Small intestine (tissue), 7 donors: ENCODE measurements around the gene CFAP299. TPM values are rescaled to one million over a fixed set of nuclear protein-coding genes. Genes with fewer than 3 reads are reported as not detected.

Experiments
- DNase-seq, 2 donors: peaks; one replicate each; pipeline versions ENCODE4 v3.0.0 to v3.0.0-alpha.2; 2013
- FAIRE-seq: peaks from 2 replicates; lab custom pipeline; 2012; peaks lifted over from hg19 to GRCh38; lab: Jason Lieb, UNC
- H3K27ac ChIP-seq, 3 donors: one replicate each; pipeline ENCODE4 v1.5.1; 2013; ENCODE audit warnings: low read length in 2 of 3, mild to moderate bottlenecking in 2 of 3, control low read depth in 1 of 3, inconsistent platforms in 1 of 3, low read depth in 1 of 3, moderate library complexity in 1 of 3
- H3K27me3 ChIP-seq, 3 donors: one replicate each; pipeline ENCODE4 v1.6.1; 2013; ENCODE audit warnings: low read length in 3 of 3, inconsistent platforms in 1 of 3; ENCODE audit not compliant: control insufficient read depth in 3 of 3, insufficient read depth in 3 of 3
- H3K36me3 ChIP-seq, 3 donors: one replicate each; pipeline ENCODE4 v1.6.1; 2013; ENCODE audit warnings: low read length in 3 of 3, inconsistent platforms in 1 of 3, low read depth in 1 of 3, mild to moderate bottlenecking in 1 of 3, moderate library complexity in 1 of 3; ENCODE audit not compliant: control insufficient read depth in 3 of 3, insufficient read depth in 2 of 3
- H3K4me1 ChIP-seq, 3 donors: one replicate each; pipeline ENCODE4 v1.6.1; 2013; ENCODE audit warnings: low read length in 2 of 3, inconsistent platforms in 1 of 3, low read depth in 1 of 3, mild to moderate bottlenecking in 1 of 3, moderate library complexity in 1 of 3; ENCODE audit not compliant: control insufficient read depth in 3 of 3, insufficient read depth in 2 of 3
- H3K4me3 ChIP-seq, 3 donors: one replicate each; pipeline ENCODE4 v1.5.1; 2013; ENCODE audit warnings: low read length in 3 of 3, control low read depth in 1 of 3, inconsistent platforms in 1 of 3, low read depth in 1 of 3, mild to moderate bottlenecking in 1 of 3, moderate library complexity in 1 of 3
- H3K9me3 ChIP-seq, 2 donors: one replicate each; pipeline ENCODE4 v1.6.1; 2013; ENCODE audit warnings: low read depth in 1 of 2, low read length in 1 of 2; ENCODE audit not compliant: control insufficient read depth in 2 of 2, insufficient read depth in 1 of 2
- WGBS, 3 donors: extraction: QIAGEN DNeasy Blood & Tissue Kit; methylation state at CpG; one replicate each; pipeline ENCODE4 v1.1.7; 2013; 5-methylcytosine and 5-hydroxymethylcytosine counted together
- polyA plus RNA-seq, 4 donors: library from polyadenylated mRNA; stranded (reverse) in 3 of 4; unstranded in 1 of 4; fragments of 200-250 nt in 3 of 4; fragments of 120-200 nt in 1 of 4; gene quantifications; one replicate each; pipeline versions ENCODE4 v1.2.1 to v1.2.3, GENCODE V29; 2013
- donor health status: healthy with polysubstance abuse.
- donor health status: control.
- donor health status: control.
- donor health status: Bipolar disorder and iron deficiency.
- donor health status: healthy.

The CFAP299 gene
- polyA plus RNA-seq, 4 donors, result not detected

GRCh38 chr4:80897537-80898303 is 562.2 kb downstream of the CFAP299 start:
- Histone ChIP-seq H3K9me3 (peaks cover 0 to 4% of the 10 kb centered on the region in 2 donors), H3K4me3 (no peak overlapping the region), H3K27me3 (no peaks in the 10 kb centered on the region), H3K27ac (no peak overlapping the region), H3K4me1 (no peaks in the 10 kb centered on the region), H3K36me3 (no peaks in the 10 kb centered on the region)
- FAIRE-seq (no peak), DNase-seq (no peak)
- 67 to 77% (median 70%) methylated on average over 5 of the region's 5 CpGs for WGBS, 3 donors

GRCh38 chr4:80900908-80901307 is 565.4 kb downstream of the CFAP299 start:
- peaks cover 0 to 10% of the 10 kb centered on the region in 2 donors for H3K9me3 ChIP-seq
- H3K4me3 ChIP-seq, result no peak overlapping the region
- no peaks in the 10 kb centered on the region for H3K36me3 ChIP-seq
- no peak overlapping the region for H3K27ac ChIP-seq
- DNase-seq, result no peak
- H3K4me1 ChIP-seq, result no peaks in the 10 kb centered on the region
- 74 to 86% (median 79%) methylated on average over 2 of the region's 2 CpGs for WGBS, 3 donors
- no peak for FAIRE-seq
- no peaks in the 10 kb centered on the region for H3K27me3 ChIP-seq

GRCh38 chr4:80903020-80903419 is 567.5 kb downstream of the CFAP299 start:
- no peak overlapping the region for H3K4me3 ChIP-seq
- no peaks in the 10 kb centered on the region for H3K4me1 ChIP-seq
- H3K27me3 ChIP-seq, result no peaks in the 10 kb centered on the region
- no peak for FAIRE-seq
- no peak for DNase-seq
- no peak overlapping the region for H3K27ac ChIP-seq
- no peaks in the 10 kb centered on the region for H3K36me3 ChIP-seq
- peaks cover 2 to 13% of the 10 kb centered on the region in 2 donors for H3K9me3 ChIP-seq

GRCh38 chr4:80909938-80910337 is 574.4 kb downstream of the CFAP299 start:
- WGBS, 3 donors, result 96 to 100% (median 97%) methylated on average over 1 of the region's 1 CpG
- Histone ChIP-seq H3K27me3 (no peaks in the 10 kb centered on the region), H3K4me1 (no peaks in the 10 kb centered on the region), H3K9me3 (peaks cover 2 to 13% of the 10 kb centered on the region in 2 donors), H3K36me3 (no peaks in the 10 kb centered on the region), H3K4me3 (no peak overlapping the region), H3K27ac (no peak overlapping the region)
- no peak for DNase-seq
- no peak for FAIRE-seq

GRCh38 chr4:80911458-80911857 is 575.9 kb downstream of the CFAP299 start:
- Histone ChIP-seq H3K36me3 (no peaks in the 10 kb centered on the region), H3K27ac (no peak overlapping the region), H3K27me3 (no peaks in the 10 kb centered on the region), H3K4me3 (no peak overlapping the region), H3K9me3 (peaks cover 0 to 2% of the 10 kb centered on the region in 2 donors), H3K4me1 (no peaks in the 10 kb centered on the region)
- FAIRE-seq (no peak), DNase-seq (no peak)

- DNase-seq, result no peak
- no peaks in the 10 kb centered on the region for H3K4me1 ChIP-seq
- H3K9me3 ChIP-seq, result no peaks in the 10 kb centered on the region
- no peak overlapping the region for H3K4me3 ChIP-seq
- WGBS, 3 donors, result 90 to 96% (median 93%) methylated on average over 7 of the region's 7 CpGs
- H3K27ac ChIP-seq, result no peak overlapping the region
- no peaks in the 10 kb centered on the region for H3K27me3 ChIP-seq
- no peaks in the 10 kb centered on the region for H3K36me3 ChIP-seq
- no peak for FAIRE-seq
Observed at GRCh38 chr4:80912350-80912749, 576.8 kb downstream of the CFAP299 start.

GRCh38 chr4:80913381-80913780 is 577.9 kb downstream of the CFAP299 start:
- no peak for DNase-seq
- Histone ChIP-seq H3K4me1 (no peaks in the 10 kb centered on the region), H3K36me3 (no peaks in the 10 kb centered on the region), H3K27me3 (no peaks in the 10 kb centered on the region), H3K27ac (no peak overlapping the region), H3K9me3 (no peaks in the 10 kb centered on the region), H3K4me3 (no peak overlapping the region)
- 57 to 82% (median 58%) methylated on average over 3 of the region's 3 CpGs for WGBS, 3 donors
- no peak for FAIRE-seq

- Histone ChIP-seq H3K36me3 (no peaks in the 10 kb centered on the region), H3K27me3 (no peaks in the 10 kb centered on the region), H3K4me1 (no peaks in the 10 kb centered on the region), H3K9me3 (no peaks in the 10 kb centered on the region), H3K4me3 (no peak overlapping the region), H3K27ac (no peak overlapping the region)
- DNase-seq (no peak), FAIRE-seq (no peak)
- WGBS, 3 donors, result 91 to 96% (median 91%) methylated on average over 3 of the region's 3 CpGs
Observed at GRCh38 chr4:80916770-80917169, 581.2 kb downstream of the CFAP299 start.

GRCh38 chr4:80918004-80918403 is 582.5 kb downstream of the CFAP299 start:
- no peak for FAIRE-seq
- no peak overlapping the region for H3K27ac ChIP-seq
- H3K4me3 ChIP-seq, result no peak overlapping the region
- H3K36me3 ChIP-seq, result no peaks in the 10 kb centered on the region
- no peaks in the 10 kb centered on the region for H3K4me1 ChIP-seq
- no peaks in the 10 kb centered on the region for H3K27me3 ChIP-seq
- DNase-seq, result no peak
- H3K9me3 ChIP-seq, result no peaks in the 10 kb centered on the region
